K562 (cell line): ENCODE data around the gene ARHGAP18.

Experiments
- SREBF2 ChIP-seq: sonication (generic); formaldehyde crosslinking; IDR thresholded peaks from 2 replicates; pipeline ENCODE4 v1.4.0; 2020; ENCODE audit warnings: mild to moderate bottlenecking, missing genetic modification reagents
- ZNF3 ChIP-seq: fragments of 250-450 bp; sonication (Bioruptor Pico); IDR thresholded peaks from 2 replicates; pipeline ENCODE4 v1.5.0; 2021; ENCODE audit warnings: mild to moderate bottlenecking, moderate library complexity

GRCh38 chr6:129619579-129620233, 90.3 kb downstream of the ARHGAP18 start:
- TF ChIP-seq SREBF2 (CRISPR knock-in tag) (no peak), ZNF3 (CRISPR knock-in tag) (no peak)
